Measurements from ENCODE around the gene SERPING1.

The SERPING1 gene

DNA sequence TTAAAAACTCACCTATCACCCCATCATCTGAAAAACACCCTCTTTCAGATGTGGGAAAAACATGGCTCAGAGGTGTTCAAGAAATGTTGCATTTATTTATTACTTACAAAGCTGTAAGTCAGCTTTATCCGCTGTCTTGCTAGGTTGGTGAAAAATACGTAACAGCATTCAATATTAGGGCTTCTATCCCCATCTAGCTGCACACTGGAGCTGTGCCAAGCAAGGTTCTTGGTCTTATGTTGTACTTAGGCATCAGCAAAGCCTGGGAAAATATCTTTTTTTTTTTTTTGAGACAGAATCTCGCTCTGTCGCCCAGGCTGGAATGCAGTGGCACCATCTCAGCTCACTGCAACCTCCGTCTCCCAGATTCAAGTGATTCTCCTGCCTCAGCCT lies 7.5 kb downstream of the SERPING1 start:
- H3K4me3 Mint-ChIP-seq = no peak overlapping the region
- H3K36me3 Mint-ChIP-seq (ENCODE audit: insufficient read depth) = no peaks in the 10 kb centered on the region
- H3K27ac Mint-ChIP-seq = no peak overlapping the region
- DNase-seq (no peak), ATAC-seq (replicated peaks) (no peak)
- no peaks in the 10 kb centered on the region for H3K4me1 Mint-ChIP-seq (ENCODE audit: low read depth in 2 of 2)
- peaks cover 31 to 38% of the 10 kb centered on the region in 2 donors for H3K27me3 Mint-ChIP-seq
- no peaks in the 10 kb centered on the region for H3K9me3 Mint-ChIP-seq

DNA sequence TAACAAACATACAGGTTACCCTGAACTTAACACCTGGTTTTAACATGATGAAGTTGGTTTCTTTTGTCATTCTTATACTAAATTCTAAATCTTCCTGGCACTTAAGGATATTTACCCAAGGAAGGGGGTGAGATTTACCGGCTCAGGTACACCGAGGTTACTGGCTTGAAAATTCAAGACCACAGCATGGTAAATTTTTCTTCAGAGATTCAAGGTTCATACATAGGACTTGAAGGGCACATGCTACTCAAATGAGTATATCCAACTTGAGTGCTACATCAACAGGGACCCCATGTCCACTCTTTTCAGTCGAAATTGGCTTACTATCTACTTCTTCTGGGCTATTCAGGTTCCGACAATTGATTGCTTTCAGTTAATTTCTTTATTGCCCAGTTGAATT lies 12.7 kb downstream of the SERPING1 start:
- peaks cover 28 to 68% of the 10 kb centered on the region in 2 donors for H3K27me3 Mint-ChIP-seq
- H3K36me3 Mint-ChIP-seq (ENCODE audit: insufficient read depth) = no peaks in the 10 kb centered on the region
- ATAC-seq (replicated peaks) (no peak), DNase-seq (no peak)
- no peak overlapping the region for H3K27ac Mint-ChIP-seq
- no peak overlapping the region for H3K4me3 Mint-ChIP-seq
- no peaks in the 10 kb centered on the region for H3K9me3 Mint-ChIP-seq
- no peaks in the 10 kb centered on the region for H3K4me1 Mint-ChIP-seq (ENCODE audit: low read depth in 2 of 2)

DNA sequence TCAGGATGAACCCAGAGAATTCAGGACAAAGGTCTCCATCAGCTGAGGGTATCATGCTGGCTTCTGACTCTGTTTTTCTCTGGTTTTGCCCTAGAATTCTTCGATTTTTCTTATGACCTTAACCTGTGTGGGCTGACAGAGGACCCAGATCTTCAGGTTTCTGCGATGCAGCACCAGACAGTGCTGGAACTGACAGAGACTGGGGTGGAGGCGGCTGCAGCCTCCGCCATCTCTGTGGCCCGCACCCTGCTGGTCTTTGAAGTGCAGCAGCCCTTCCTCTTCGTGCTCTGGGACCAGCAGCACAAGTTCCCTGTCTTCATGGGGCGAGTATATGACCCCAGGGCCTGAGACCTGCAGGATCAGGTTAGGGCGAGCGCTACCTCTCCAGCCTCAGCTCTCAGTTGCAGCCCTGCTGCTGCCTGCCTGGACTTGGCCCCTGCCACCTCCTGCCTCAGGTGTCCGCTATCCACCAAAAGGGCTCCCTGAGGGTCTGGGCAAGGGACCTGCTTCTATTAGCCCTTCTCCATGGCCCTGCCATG lies 16.8 kb downstream of the SERPING1 start:
- Mint-ChIP-seq H3K4me3 (no peak overlapping the region), H3K27me3 (peaks cover 25 to 75% of the 10 kb centered on the region in 2 donors), H3K9me3 (peaks cover 0 to 1% of the 10 kb centered on the region in 2 donors), H3K4me1 (ENCODE audit: low read depth in 2 of 2) (no peaks in the 10 kb centered on the region), H3K36me3 (ENCODE audit: insufficient read depth) (no peaks in the 10 kb centered on the region), H3K27ac (no peak overlapping the region)
- DNase-seq (no peak), ATAC-seq (replicated peaks) (no peak)

DNA sequence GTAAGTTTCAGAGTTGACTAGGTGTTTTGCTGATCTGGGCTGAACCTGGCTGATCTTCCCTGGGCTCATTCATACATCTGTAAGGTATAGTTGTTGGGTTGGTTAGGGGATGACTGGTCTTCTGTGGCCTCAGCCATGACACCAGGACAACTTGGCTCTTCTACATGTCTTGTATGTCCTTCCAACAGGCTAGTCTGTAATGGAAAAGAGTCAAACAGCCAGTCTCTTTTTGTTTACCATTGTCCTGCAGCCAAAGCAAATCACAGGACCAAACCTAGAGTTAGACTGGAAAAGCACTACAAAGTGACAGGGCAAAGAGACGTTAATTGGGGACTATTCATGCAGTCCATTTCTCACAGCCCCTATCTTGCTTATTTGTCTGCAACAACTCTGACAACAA lies 17.8 kb downstream of the SERPING1 start:
- peaks cover 25 to 66% of the 10 kb centered on the region in 2 donors for H3K27me3 Mint-ChIP-seq
- H3K4me1 Mint-ChIP-seq (ENCODE audit: low read depth in 2 of 2) = no peaks in the 10 kb centered on the region
- H3K9me3 Mint-ChIP-seq = peaks cover 0 to 1% of the 10 kb centered on the region in 2 donors
- DNase-seq (no peak), ATAC-seq (replicated peaks) (no peak)
- H3K36me3 Mint-ChIP-seq (ENCODE audit: insufficient read depth) = no peaks in the 10 kb centered on the region
- no peak overlapping the region for H3K4me3 Mint-ChIP-seq
- no peak overlapping the region for H3K27ac Mint-ChIP-seq

DNA sequence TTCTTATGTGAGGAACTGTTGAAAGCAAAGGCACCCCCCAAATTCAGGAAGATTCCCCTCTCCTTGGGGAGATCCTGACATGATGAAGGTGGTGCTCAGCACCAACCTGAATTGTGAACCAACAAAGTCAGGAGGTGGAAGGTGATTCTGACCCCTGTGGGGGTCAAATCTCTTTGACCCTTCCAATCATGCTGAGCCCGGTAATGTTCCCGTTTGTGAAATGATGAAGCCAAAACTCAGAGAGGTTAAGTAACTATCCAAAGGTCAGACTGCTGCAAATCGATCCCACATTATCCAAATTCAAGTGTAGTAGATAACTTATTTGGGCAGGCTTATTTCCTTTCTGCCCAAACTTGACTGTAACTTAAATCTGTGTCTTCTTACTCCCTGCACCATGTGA lies 19.1 kb downstream of the SERPING1 start:
- H3K4me3 Mint-ChIP-seq = no peak overlapping the region
- H3K27ac Mint-ChIP-seq = no peak overlapping the region
- ATAC-seq (replicated peaks) (no peak), DNase-seq (no peak)
- H3K4me1 Mint-ChIP-seq (ENCODE audit: low read depth in 2 of 2) = no peaks in the 10 kb centered on the region
- H3K27me3 Mint-ChIP-seq = peaks cover 28 to 56% of the 10 kb centered on the region in 2 donors
- peaks cover 0 to 3% of the 10 kb centered on the region in 2 donors for H3K9me3 Mint-ChIP-seq
- no peaks in the 10 kb centered on the region for H3K36me3 Mint-ChIP-seq (ENCODE audit: insufficient read depth)

DNA sequence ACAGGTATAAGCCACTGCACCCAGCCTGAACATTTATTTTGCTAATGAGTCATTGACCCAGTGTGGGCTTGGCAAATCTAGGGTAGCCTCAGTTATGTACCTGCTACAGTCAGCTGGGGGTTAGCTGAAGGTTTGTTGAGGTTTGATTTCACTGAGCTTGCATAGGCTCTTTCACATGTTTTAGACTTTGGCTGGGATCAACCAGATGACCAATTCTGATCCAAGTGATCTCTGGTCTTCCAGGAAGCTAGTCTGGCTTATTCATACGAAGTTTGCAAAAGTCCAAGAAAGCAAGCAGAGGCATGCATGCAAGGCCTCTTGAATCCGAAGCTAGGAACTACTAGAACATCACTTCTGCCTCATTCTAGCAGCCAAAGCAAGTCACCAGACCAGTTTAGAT lies 21.0 kb downstream of the SERPING1 start:
- Mint-ChIP-seq H3K27ac (no peak overlapping the region), H3K27me3 (peaks cover 41 to 52% of the 10 kb centered on the region in 2 donors), H3K4me1 (ENCODE audit: low read depth in 2 of 2) (no peaks in the 10 kb centered on the region), H3K36me3 (ENCODE audit: insufficient read depth) (no peaks in the 10 kb centered on the region), H3K9me3 (peaks cover 0 to 3% of the 10 kb centered on the region in 2 donors), H3K4me3 (no peak overlapping the region)
- ATAC-seq (replicated peaks) = no peak
- no peak for DNase-seq

DNA sequence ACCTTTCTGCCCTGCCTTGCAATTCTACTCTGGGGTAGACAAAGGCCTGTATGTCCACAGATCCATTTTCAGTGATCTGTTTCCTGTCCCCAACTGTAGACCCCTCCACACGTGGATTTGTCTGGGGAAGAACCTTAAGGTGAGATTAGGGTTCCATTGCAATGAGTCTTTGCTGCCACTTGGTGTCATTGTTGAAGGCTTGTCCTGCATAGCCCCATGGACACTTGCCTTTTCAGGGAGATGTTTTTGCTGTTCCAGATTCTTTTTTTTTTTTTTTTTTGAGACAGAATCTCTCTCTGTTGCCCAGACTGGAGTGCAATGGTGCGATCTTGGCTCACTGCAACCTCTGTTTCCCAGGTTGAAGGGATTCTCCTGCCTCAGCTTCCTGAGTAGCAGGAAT lies 21.8 kb downstream of the SERPING1 start:
- H3K27ac Mint-ChIP-seq = no peak overlapping the region
- H3K27me3 Mint-ChIP-seq = peaks cover 41 to 44% of the 10 kb centered on the region in 2 donors

DNA sequence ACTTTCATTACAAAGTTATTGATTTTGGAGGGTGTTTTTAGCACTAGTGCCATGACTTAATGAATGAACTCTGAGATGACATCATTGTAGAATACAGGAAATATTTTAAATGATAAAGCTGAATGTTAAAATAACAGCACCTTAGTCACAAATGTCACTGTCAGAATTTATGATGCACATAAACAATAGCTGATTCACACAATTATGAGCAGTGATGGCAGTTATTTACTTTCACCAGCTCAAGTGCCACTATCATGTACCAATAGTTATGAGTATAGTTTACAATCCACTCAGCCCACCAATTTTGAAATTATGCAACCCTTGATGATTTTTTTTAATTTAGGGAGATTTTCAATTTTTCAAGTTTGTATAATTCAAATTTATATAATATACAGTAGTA lies 23.0 kb downstream of the SERPING1 start:
- no peak for ATAC-seq (replicated peaks)
- Mint-ChIP-seq H3K9me3 (peaks cover 0 to 3% of the 10 kb centered on the region in 2 donors), H3K4me1 (ENCODE audit: low read depth in 2 of 2) (no peaks in the 10 kb centered on the region), H3K27me3 (peaks cover 32 to 34% of the 10 kb centered on the region in 2 donors), H3K4me3 (no peak overlapping the region), H3K36me3 (ENCODE audit: insufficient read depth) (no peaks in the 10 kb centered on the region), H3K27ac (no peak overlapping the region)
- no peak for DNase-seq

More for the DNA sequence above, 21.8 kb downstream of the SERPING1 start:
- DNase-seq = no peak
- Mint-ChIP-seq H3K4me3 (no peak overlapping the region), H3K36me3 (ENCODE audit: insufficient read depth) (no peaks in the 10 kb centered on the region), H3K4me1 (ENCODE audit: low read depth in 2 of 2) (no peaks in the 10 kb centered on the region), H3K9me3 (peaks cover 0 to 3% of the 10 kb centered on the region in 2 donors)
- ATAC-seq (replicated peaks) = no peak

DNA sequence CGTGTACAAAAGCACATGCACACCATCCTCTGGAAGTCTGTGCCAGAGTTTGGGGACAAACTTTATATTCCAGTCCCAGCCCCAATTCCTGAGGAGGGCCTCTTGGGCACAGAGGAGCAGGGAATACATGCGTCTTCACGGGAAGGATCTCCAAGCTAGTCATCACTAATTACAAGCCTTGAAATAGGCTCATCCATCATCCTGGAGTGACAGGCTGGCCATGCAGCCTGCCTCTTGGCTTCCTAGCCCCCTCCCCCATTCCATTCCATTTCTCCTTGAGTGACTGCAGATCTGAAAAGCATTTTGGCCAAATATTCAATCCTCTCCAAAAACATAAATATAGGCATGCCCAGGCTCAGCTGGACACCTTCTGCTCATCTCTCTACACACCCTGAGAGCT lies 24.8 kb downstream of the SERPING1 start:
- ATAC-seq (replicated peaks) (no peak), DNase-seq (no peak)
- Mint-ChIP-seq H3K4me1 (ENCODE audit: low read depth in 2 of 2) (no peaks in the 10 kb centered on the region), H3K9me3 (peaks cover 0 to 3% of the 10 kb centered on the region in 2 donors), H3K4me3 (no peak overlapping the region), H3K36me3 (ENCODE audit: insufficient read depth) (no peaks in the 10 kb centered on the region), H3K27ac (no peak overlapping the region), H3K27me3 (peaks cover 14 to 23% of the 10 kb centered on the region in 2 donors)

DNA sequence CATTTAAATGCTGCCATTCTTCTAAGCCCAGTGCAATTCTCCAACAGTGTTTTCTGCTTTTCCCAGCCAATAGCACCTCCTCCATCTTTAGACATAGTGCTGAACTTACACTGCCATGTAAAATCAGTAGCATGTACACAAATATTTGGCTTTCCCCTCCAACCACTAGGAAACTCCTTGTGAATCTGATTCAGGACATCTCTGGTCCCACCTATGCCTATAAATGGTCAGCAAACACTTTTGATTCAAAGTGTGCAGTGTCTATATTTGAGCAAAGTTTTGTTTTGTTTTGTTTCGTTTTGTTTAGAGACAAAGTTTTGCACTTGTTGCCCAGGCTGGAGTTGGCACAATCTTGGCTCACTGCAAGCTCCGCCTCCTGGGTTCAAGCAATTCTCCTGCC lies 27.4 kb downstream of the SERPING1 start:
- Mint-ChIP-seq H3K36me3 (ENCODE audit: insufficient read depth) (no peaks in the 10 kb centered on the region), H3K4me3 (no peak overlapping the region), H3K4me1 (ENCODE audit: low read depth in 2 of 2) (no peaks in the 10 kb centered on the region), H3K9me3 (peaks cover 0 to 1% of the 10 kb centered on the region in 2 donors), H3K27ac (no peak overlapping the region), H3K27me3 (peaks cover 14 to 23% of the 10 kb centered on the region in 2 donors)
- no peak for ATAC-seq (replicated peaks)
- no peak for DNase-seq

DNA sequence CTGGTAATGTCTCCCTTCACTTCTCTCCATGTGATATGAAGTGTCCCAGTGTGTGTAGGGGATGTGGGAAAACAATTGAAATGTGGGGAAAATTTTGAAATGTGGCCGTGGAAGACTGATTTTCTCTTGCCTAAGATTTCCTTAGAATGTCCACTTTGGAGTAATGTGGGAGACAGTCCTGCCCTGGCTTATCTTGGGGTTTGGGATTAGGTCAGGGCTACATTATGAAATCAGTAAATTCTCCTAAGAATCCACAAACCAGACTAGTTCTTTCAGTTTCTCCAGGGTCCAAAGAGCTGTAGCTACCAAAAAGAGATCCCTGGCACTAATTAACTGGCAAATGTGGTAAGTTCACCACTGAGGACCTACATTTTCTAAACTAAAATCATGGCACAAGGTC lies 29.4 kb downstream of the SERPING1 start:
- H3K36me3 Mint-ChIP-seq (ENCODE audit: insufficient read depth) = no peaks in the 10 kb centered on the region
- peaks cover 20 to 21% of the 10 kb centered on the region in 2 donors for H3K27me3 Mint-ChIP-seq
- H3K4me1 Mint-ChIP-seq (ENCODE audit: low read depth in 2 of 2) = no peaks in the 10 kb centered on the region
- ATAC-seq (replicated peaks) (no peak), DNase-seq (no peak)
- no peaks in the 10 kb centered on the region for H3K9me3 Mint-ChIP-seq
- H3K27ac Mint-ChIP-seq = no peak overlapping the region
- H3K4me3 Mint-ChIP-seq = no peak overlapping the region

DNA sequence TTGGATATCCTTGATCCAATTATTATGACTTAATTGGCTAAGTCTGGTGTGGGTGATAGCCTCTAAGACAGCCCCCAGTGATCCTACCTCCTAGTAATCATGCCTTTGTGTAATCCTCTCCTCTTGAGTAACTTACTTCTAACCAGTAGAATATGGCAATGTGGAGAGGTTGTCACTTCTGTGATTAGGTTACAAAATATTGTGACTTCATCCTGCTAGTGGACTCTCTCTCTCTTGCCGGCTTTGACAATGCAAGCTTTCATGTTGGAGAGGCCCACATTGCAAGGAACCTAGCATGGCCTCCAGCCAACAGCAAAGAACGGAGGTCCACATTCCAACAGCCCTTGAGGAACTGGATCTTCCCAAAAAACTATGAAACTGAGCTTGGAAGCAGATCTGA lies 32.7 kb downstream of the SERPING1 start:
- Mint-ChIP-seq H3K4me3 (no peak overlapping the region), H3K27me3 (peaks cover 28 to 31% of the 10 kb centered on the region in 2 donors), H3K4me1 (ENCODE audit: low read depth in 2 of 2) (no peaks in the 10 kb centered on the region), H3K27ac (no peak overlapping the region), H3K9me3 (no peaks in the 10 kb centered on the region), H3K36me3 (ENCODE audit: insufficient read depth) (no peaks in the 10 kb centered on the region)
- ATAC-seq (replicated peaks) = no peak
- no peak for DNase-seq

DNA sequence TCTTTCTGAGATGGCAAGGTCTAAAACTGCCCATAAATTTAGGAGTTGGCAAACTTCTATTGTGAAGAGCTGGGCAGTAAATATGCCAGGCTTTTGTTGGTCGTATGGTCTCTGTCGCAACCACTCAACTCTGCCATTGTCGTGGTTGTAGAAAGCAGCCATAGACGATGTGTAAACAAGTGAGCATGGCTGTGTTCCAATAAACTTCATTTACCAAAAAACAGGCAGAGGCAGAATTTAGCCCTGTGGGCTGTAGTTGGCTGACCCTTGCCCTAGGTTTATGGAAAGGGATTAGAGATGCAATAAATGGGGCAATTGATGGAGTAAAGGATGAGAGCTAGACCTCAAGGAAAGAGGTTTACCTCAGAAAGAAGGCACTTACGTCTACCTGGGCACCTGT lies 34.6 kb downstream of the SERPING1 start:
- H3K4me3 Mint-ChIP-seq = no peak overlapping the region
- no peaks in the 10 kb centered on the region for H3K9me3 Mint-ChIP-seq
- H3K27ac Mint-ChIP-seq = no peak overlapping the region
- no peaks in the 10 kb centered on the region for H3K4me1 Mint-ChIP-seq (ENCODE audit: low read depth in 2 of 2)
- no peak for ATAC-seq (replicated peaks)
- DNase-seq = no peak
- H3K36me3 Mint-ChIP-seq (ENCODE audit: insufficient read depth) = no peaks in the 10 kb centered on the region
- H3K27me3 Mint-ChIP-seq = peaks cover 35 to 40% of the 10 kb centered on the region in 2 donors

DNA sequence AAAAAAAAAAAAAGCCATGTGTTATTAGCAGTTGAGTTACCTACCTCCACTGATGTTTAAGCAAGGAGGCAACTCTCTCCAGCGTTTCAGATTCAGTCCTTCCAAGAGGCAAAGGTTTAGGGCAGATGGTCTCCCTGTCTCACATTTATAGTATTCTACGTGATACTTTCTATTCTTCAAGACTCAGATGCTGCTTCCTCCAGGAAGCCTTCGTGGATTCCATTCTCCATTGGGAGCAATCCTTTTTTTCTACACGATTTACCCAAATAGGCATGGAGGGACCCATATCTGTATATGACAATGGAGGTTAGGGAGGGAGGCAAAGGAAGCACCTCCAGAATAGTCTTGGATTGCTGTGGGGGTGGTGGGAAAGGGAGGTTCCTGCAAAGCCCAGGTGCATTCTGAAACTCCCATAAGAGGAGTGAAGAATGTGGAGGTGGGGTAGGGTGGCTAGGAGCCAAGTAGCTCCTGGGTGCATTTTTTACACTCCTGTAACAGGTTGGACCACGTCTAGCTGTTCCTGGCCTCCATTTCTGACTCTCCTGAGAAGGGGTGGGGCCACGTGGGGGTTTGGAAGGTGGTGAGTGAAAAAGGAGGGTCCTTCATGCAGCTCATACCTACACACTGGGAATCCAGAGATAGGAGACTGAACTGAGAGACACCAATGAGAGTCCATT lies 36.0 kb downstream of the SERPING1 start:
- Mint-ChIP-seq H3K4me3 (no peak overlapping the region), H3K27ac (no peak overlapping the region), H3K36me3 (ENCODE audit: insufficient read depth) (no peaks in the 10 kb centered on the region), H3K9me3 (no peaks in the 10 kb centered on the region), H3K27me3 (peaks cover 49 to 54% of the 10 kb centered on the region in 2 donors), H3K4me1 (ENCODE audit: low read depth in 2 of 2) (peaks cover 8 to 10% of the 10 kb centered on the region in 2 donors)
- ATAC-seq (replicated peaks) (no peak), DNase-seq (no peak)
